Caco-2 (cell line): ENCODE results near the gene NPFF. TPM values are rescaled to one million over a fixed set of nuclear protein-coding genes. Genes with fewer than 3 reads are reported as not detected.

Source experiments
- BruUV-seq: library from RNA; stranded (reverse); fragments of 400-500 nt; replicated peaks from 2 replicates; lab custom pipeline; 2021; lab: Mats Ljungman, UMichigan
- CTCF ChIA-PET: fragments of 300-600 bp; sonication (Branson Sonifier 250); formaldehyde crosslinking; loops from one replicate; lab custom pipeline; 2022; ENCODE audit warnings: antibody characterized with exemption; lab: Charles Lee
- POLR2A ChIA-PET: fragments of 300-600 bp; sonication (Branson Sonifier 250); formaldehyde crosslinking; loops from one replicate; lab custom pipeline; 2022; ENCODE audit warnings: antibody characterized with exemption; lab: Charles Lee
- DNase-seq, 2 experiments: peaks; one replicate each; pipeline versions ENCODE4 v3.0.0 to v3.0.0-alpha.2; 2020 to 2022
- H3K27me3 ChIP-seq: replicated peaks from 2 replicates; pipeline ENCODE4 v1.6.0; 2011; ENCODE audit warnings: low read length; ENCODE audit not compliant: control insufficient read depth, insufficient read depth
- H3K36me3 ChIP-seq: 2 replicates; pipeline ENCODE4 v1.5.1; 2011; ENCODE audit warnings: low read length; ENCODE audit not compliant: control insufficient read depth, insufficient read depth
- H3K4me1 ChIP-seq: fragments of 250-450 bp; sonication (Bioruptor Pico); 2 replicates; pipeline ENCODE4 v1.5.1; 2020; ENCODE audit warnings: mild to moderate bottlenecking
- H3K4me3 ChIP-seq: 2 replicates; pipeline ENCODE4 v1.5.1; 2011; ENCODE audit warnings: low read depth, mild to moderate bottlenecking, control low read depth, low read length
- H3K9me3 ChIP-seq: fragments of 250-450 bp; sonication (Bioruptor Pico); 2 replicates; pipeline ENCODE4 v1.5.1; 2020; ENCODE audit warnings: mild to moderate bottlenecking, moderate library complexity
- H3K27ac Mint-ChIP-seq: one replicate; pipeline ENCODE4 v1.8.0; 2022; ENCODE audit warnings: mixed read lengths; ENCODE audit not compliant: unreplicated experiment
- H3K27me3 Mint-ChIP-seq: one replicate; pipeline ENCODE4 v1.8.0; 2022; ENCODE audit warnings: mixed read lengths; ENCODE audit not compliant: insufficient read depth, unreplicated experiment
- H3K36me3 Mint-ChIP-seq: one replicate; pipeline ENCODE4 v1.8.0; 2022; ENCODE audit warnings: mild to moderate bottlenecking, mixed read lengths; ENCODE audit not compliant: insufficient read depth, unreplicated experiment
- H3K4me1 Mint-ChIP-seq: one replicate; pipeline ENCODE4 v1.8.0; 2022; ENCODE audit warnings: low read depth, mixed read lengths; ENCODE audit not compliant: unreplicated experiment
- H3K4me3 Mint-ChIP-seq: one replicate; pipeline ENCODE4 v1.8.0; 2022; ENCODE audit warnings: mild to moderate bottlenecking, moderate library complexity, mixed read lengths; ENCODE audit not compliant: unreplicated experiment
- H3K9me3 Mint-ChIP-seq: one replicate; pipeline ENCODE4 v1.8.0; 2022; ENCODE audit warnings: mixed read lengths; ENCODE audit not compliant: unreplicated experiment
- CTCF ChIP-seq, 2 experiments: fragments of 200-600 bp in 1 of 2; IDR thresholded peaks; 1 replicate in 1 of 2; 2 replicates in 1 of 2; pipeline versions ENCODE4 v1.5.1 to v1.8.0; 2011 to 2022; ENCODE audit warnings: antibody characterized with exemption in 1 of 2, control low read depth in 1 of 2, inconsistent platforms in 1 of 2, low read depth in 1 of 2, low read length in 1 of 2, mild to moderate bottlenecking in 1 of 2, moderate library complexity in 1 of 2; ENCODE audit not compliant: insufficient read depth in 1 of 2, severe bottlenecking in 1 of 2, unreplicated experiment in 1 of 2
- intact Hi-C: fragments of 100-400 bp; cut with micrococcal nuclease; formaldehyde crosslinking; loops from one replicate; pipeline ENCODE4 v1.10.0; 2022; ENCODE audit not compliant: unreplicated experiment
- total RNA-seq: library from RNA; stranded (reverse); gene quantifications from 2 replicates; pipeline ENCODE4 v1.2.3, GENCODE V29; 2022

The NPFF gene
- total RNA-seq, 1 experiment from 2014 or later = 2.4 TPM

- H3K4me3 ChIP-seq = no peak overlapping the region
- no TSS peak for BruUV-seq
- Mint-ChIP-seq H3K9me3 (no peaks in the 10 kb centered on the region), H3K27me3 (no peaks in the 10 kb centered on the region), H3K36me3 (peaks cover 100% of the 10 kb centered on the region), H3K27ac (no peak overlapping the region), H3K4me1 (peaks cover 20% of the 10 kb centered on the region), H3K4me3 (no peak overlapping the region)
- no peaks in the 10 kb centered on the region for H3K4me1 ChIP-seq
- H3K9me3 ChIP-seq = no peaks in the 10 kb centered on the region
- no peak for TF ChIP-seq CTCF (IDR thresholded peaks at IDR 0.05; ENCODE audit: insufficient read depth in 1 of 2, low read depth in 1 of 2, low read length in 1 of 2, severe bottlenecking in 1 of 2, unreplicated experiment in 1 of 2)
- peaks cover 16% of the 10 kb centered on the region for H3K36me3 ChIP-seq
- no peaks in the 10 kb centered on the region for H3K27me3 ChIP-seq
- CTCF ChIA-PET = no interaction called here
- intact Hi-C loops = no loop called here
- POLR2A ChIA-PET = no interaction called here
- DNase-seq = no peak
These were observed 45.7 kb downstream of the NPFF start for GRCh38 chr12:53461591-53461990.

GRCh38 chr12:53461059-53461458 lies 46.2 kb downstream of the NPFF start:
- intact Hi-C loops = no loop called here
- BruUV-seq = no TSS peak
- Histone ChIP-seq H3K36me3 (peaks cover 18% of the 10 kb centered on the region), H3K4me3 (no peak overlapping the region), H3K4me1 (no peaks in the 10 kb centered on the region), H3K9me3 (no peaks in the 10 kb centered on the region), H3K27me3 (no peaks in the 10 kb centered on the region)
- peaks cover 20% of the 10 kb centered on the region for H3K4me1 Mint-ChIP-seq
- DNase-seq = no peak
- CTCF ChIA-PET = no interaction called here
- POLR2A ChIA-PET = no interaction called here
- peaks cover 100% of the 10 kb centered on the region for H3K36me3 Mint-ChIP-seq
- TF ChIP-seq CTCF (IDR thresholded peaks at IDR 0.05; ENCODE audit: insufficient read depth in 1 of 2, low read depth in 1 of 2, low read length in 1 of 2, severe bottlenecking in 1 of 2, unreplicated experiment in 1 of 2) = no peak
- no peak overlapping the region for H3K27ac Mint-ChIP-seq
- H3K4me3 Mint-ChIP-seq = no peak overlapping the region
- no peaks in the 10 kb centered on the region for H3K27me3 Mint-ChIP-seq
- H3K9me3 Mint-ChIP-seq = no peaks in the 10 kb centered on the region

GRCh38 chr12:53459097-53459496 lies 48.2 kb downstream of the NPFF start:
- Mint-ChIP-seq H3K4me3 (no peak overlapping the region), H3K27ac (no peak overlapping the region), H3K27me3 (no peaks in the 10 kb centered on the region), H3K36me3 (peaks cover 100% of the 10 kb centered on the region), H3K9me3 (no peaks in the 10 kb centered on the region), H3K4me1 (peaks cover 31% of the 10 kb centered on the region)
- H3K36me3 ChIP-seq = peaks cover 18% of the 10 kb centered on the region
- ChIA-PET CTCF (no interaction called here), POLR2A (interaction anchor here (0.7 kb wide), 1 partner anchor 138 kb away, joined by 5 read pairs; the partner anchor contains the start of gene AAAS)
- H3K27me3 ChIP-seq = no peaks in the 10 kb centered on the region
- intact Hi-C loops = no loop called here
- no peaks in the 10 kb centered on the region for H3K9me3 ChIP-seq
- no peak for TF ChIP-seq CTCF (IDR thresholded peaks at IDR 0.05; ENCODE audit: insufficient read depth in 1 of 2, low read depth in 1 of 2, low read length in 1 of 2, severe bottlenecking in 1 of 2, unreplicated experiment in 1 of 2)
- DNase-seq = no peak
- H3K4me1 ChIP-seq = peaks cover 8% of the 10 kb centered on the region; the same call in 1 of the 2 replicates
- no peak overlapping the region for H3K4me3 ChIP-seq
- BruUV-seq = no TSS peak

Other genes starting within 250 kb of the NPFF start
- 32.3 and 34.9 TPM in 2 replicates for gene ESPL1, start 239.2 kb downstream of the NPFF start, total RNA-seq
- 251 and 264 TPM in 2 replicates for gene PFDN5, start 211.9 kb downstream of the NPFF start, total RNA-seq
- 56.3 and 59.8 TPM in 2 replicates for gene MYG1, start 207.8 kb downstream of the NPFF start, total RNA-seq
- 63.8 and 67.2 TPM in 2 replicates for gene AAAS, start 185.9 kb downstream of the NPFF start, total RNA-seq
- not detected in 2 replicates for gene SP7, start 171.1 kb downstream of the NPFF start, total RNA-seq
- 78.1 and 83.3 TPM in 2 replicates for gene SP1, start 127.3 kb downstream of the NPFF start, total RNA-seq
- 0.28 and 0.48 TPM in 2 replicates for gene AMHR2, start 83.6 kb downstream of the NPFF start, total RNA-seq
- gene PRR13, start 65.8 kb downstream of the NPFF start, total RNA-seq = 395 and 400 TPM in 2 replicates
- 1,036 and 1,143 TPM in 2 replicates for gene PCBP2, start 55.4 kb downstream of the NPFF start, total RNA-seq
- 2.4 and 3.9 TPM in 2 replicates for gene MAP3K12, start 8.0 kb downstream of the NPFF start, total RNA-seq
- 43.9 and 50.7 TPM in 2 replicates for gene TARBP2, start 6.2 kb downstream of the NPFF start, total RNA-seq
- gene ATF7, start 118.9 kb upstream of the NPFF start, total RNA-seq = 26.9 and 28.7 TPM in 2 replicates
- 156 and 160 TPM in 2 replicates for gene ATP5MC2, start 168.6 kb upstream of the NPFF start, total RNA-seq
- 19.3 and 21.4 TPM in 2 replicates for gene CALCOCO1, start 220.0 kb upstream of the NPFF start, total RNA-seq
- not detected in 2 replicates for gene CISTR, start 244.5 kb upstream of the NPFF start, total RNA-seq